NCI-H748 (cell line): ENCODE measurements around the gene CRMP1.
"Not testable (repeated sequence)": the region's sequence is repeated elsewhere in the genome, so short reads cannot be mapped to it uniquely, and the experiment has no call there.

Experiments
- DNase-seq: peaks from one replicate; lab custom pipeline; 2025; ENCODE audit not compliant: unreplicated experiment; lab: John Stamatoyannopoulos, UW

The CRMP1 gene

GRCh38 chr4:5825321-5826041 lies 67.4 kb downstream of the CRMP1 start:
- no peak for DNase-seq

DNA sequence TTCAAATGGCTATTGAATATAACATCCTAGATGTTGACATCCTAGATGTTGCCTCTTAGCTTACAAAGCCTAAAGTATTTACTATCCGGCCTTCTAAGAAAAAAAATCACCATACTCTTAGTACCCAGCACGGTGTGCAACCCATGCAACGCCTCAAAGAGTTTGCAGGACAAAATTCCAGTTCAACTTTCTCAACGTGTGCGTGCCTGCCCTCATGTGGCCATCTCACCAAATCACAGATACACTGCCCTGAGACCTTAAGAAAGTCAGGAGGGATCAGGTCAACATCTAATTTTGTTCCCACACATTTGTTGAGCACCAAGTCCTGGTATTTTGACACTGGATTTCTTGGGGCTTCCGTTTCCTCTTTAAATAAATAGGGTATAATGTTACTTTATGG lies 68.3 kb downstream of the CRMP1 start:
- DNase-seq: peak; percentile 16

DNA sequence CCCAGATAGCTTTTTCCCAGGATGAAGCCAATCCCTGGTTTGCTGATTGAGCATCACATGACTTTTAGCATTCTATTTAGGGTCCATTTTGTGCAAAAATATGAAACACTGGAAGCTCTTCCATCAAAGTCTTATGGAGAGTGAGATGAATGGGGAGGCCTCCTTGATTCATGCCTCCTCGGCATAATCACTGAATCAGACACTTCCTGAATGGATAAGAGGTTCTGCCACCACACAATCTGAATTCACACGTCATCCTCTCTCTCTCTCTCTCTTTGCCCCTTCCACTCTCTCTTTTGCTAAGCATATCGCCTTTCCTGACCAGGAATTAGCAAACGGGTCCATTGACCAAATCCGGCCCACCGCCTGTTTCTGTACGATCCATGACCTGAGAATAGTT lies 68.7 kb downstream of the CRMP1 start:
- no peak for DNase-seq

DNA sequence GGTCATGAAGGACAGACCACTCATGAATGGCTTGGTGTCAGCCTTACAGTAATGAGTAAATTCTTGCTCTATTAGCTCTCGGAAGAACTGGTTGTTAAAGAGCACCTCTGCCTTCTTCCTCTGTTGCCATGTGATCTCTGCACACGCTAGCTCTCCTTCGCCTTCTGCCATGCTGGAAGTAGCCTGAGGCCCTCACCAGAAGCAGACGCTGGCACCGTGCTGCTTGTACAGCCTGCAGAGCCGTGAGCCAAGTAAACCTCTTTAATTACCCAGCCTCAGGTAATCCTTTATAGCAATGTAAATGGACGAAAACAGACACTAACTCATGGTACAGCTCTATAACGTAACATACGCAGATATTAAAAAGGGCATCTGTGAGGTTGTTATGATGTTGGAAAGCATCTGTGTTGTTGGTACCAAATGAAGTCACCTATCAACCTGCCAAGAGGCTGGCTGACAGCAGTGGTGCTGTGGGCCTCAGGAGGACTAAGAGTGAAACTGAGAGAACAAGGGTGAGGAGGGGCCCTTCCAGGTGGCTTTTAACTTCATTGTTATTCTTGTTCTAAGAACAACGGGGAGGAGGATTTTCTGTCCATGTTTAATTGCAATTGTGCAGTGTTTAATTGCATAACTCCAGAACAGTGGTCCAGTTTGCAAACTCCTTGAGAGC lies 69.2 kb downstream of the CRMP1 start:
- DNase-seq: no peak

DNA sequence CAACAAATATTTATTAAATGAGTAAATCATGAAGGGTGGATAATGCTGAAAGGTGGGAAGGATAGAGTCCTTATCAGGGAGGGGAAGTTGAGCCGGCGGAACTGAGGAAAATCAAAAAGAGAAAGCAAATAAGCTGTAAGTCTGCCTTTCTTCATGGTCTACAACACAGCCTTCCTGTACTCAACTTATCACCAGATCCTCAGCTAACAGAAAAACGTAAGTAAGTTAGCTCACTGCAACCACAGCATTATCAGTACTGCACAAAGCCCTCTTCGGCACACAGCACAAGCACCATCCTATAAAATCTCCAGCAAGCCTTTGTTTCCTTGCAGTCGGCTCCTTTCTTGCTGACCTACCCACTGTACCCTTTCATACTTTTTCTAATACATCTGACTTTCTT lies 70.3 kb downstream of the CRMP1 start:
- no peak for DNase-seq

- no peak for DNase-seq
Measured at GRCh38 chr4:5821665-5822358, 71.1 kb downstream of the CRMP1 start.

DNA sequence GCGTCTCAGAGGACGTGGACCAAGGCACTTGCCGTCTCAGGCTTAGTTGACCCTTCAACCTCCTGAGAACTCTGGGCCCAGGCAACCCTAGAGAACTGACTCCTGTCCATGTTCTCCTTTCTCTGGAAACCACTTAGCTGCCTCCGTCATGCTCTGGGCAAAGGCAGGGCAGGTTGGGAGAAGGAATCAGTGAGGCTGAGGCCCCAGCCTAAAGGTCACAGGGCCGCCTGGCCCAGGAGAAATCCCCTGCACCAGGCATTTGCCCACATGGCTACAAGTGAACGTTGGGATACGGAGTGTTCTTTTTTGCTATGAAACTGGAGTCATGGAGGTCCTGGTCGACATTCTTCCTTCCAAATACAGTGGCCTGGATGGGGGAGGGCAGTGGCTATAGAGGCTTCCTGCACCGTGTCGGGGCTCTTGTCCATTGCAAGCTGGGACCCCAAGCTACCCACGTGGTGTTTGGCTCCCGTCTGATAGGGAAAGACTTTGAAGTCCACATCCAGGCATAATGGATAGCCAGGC lies 76.0 kb downstream of the CRMP1 start:
- no peak for DNase-seq

DNA sequence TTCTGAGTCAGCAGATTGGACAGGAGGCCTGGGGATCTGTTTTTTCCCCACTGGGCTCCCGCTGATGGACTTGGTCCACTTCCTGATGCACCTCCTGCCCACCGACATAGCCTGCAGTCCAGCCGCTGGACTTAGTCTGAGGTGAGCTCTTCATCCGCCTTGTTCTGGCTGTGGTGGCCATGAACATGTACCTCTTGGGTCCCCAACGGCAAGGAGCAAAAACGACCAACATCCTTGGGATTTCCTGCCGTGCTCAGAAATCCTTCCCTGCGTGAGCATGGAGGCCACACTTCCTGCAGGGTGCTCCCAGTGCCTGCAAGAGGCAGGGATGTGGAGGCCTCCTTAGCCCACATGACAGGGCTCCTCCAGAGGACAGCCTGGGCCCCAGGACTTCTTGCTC lies 76.8 kb downstream of the CRMP1 start:
- DNase-seq: no peak

DNA sequence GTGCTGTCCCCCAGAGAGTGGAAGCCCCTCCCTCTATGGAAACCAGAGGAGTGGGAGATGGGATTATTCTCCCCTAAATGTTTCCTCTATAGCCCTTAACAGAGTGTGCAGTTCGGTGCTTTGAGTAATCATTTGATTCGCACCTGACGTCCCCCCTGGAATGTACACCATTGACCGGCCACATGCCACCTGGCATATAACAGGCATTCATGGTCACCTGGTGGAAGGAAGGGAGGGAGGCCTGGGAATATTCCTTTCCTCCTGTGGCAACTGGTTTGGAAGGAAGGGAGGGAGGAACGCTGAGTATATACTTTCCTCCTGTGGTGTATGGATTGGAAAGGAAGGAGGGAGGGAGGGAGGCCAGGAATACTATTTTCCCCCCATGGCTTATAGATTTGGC lies 77.2 kb downstream of the CRMP1 start:
- DNase-seq: no peak

GRCh38 chr4:5814421-5814820 lies 78.5 kb downstream of the CRMP1 start:
- no peak for DNase-seq

DNA sequence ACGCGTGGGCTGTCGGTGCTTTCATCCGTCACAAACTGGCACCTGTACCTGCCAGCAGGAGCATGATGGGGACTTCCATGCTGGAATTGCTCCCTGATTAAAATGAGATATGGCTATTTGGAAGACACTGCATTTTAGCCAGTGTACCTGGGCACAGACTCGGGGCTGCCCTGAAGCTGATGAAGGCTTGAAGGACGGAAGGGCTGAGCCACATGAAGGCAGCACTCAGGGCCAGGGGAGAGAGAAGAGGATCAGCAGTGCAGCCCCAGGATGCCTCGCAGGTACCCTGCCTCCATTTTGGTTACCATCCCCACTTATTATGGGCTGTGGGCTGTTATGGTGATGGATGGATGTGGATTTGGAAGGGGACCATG lies 79.0 kb downstream of the CRMP1 start:
- DNase-seq: no peak

DNA sequence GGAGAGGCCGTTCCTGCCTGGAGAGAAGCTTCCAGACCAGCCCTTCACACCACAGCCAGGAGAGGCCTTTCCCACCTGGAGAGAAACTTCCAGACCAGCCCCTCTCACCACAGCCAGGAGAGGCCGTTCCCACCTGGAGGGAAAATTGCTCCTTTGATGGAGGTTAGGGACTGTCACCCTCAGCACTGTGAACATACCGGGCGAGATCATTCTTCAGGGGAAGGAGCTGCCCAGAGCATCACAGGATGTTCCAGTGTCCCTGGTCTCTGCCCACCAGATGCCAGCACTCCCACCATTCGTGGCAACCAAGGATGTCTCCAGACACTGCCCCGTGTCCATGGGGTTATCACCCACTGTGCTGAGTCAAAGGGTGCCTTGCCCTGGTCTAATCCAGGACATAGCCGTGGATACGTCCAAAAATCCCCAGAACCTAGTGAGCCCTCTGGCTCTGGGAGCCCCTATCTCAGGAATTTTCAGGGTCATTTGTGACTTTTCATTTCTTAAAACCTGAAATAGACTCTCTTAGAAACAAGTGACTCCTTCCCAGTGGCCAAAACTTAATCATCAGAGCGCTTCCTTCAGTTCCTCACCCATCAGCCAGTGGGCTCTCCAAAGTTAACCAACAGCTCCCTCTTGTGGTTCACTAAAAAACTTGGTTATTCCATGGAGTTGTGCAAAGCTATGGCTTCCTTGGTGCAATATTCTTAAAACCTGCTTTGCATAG lies 80.2 kb downstream of the CRMP1 start:
- DNase-seq: peak; percentile 53

GRCh38 chr4:5812057-5812456 lies 80.8 kb downstream of the CRMP1 start:
- not testable (repeated sequence) for DNase-seq

- no peak for DNase-seq
Measured at GRCh38 chr4:5810770-5811430, 82.0 kb downstream of the CRMP1 start.

DNA sequence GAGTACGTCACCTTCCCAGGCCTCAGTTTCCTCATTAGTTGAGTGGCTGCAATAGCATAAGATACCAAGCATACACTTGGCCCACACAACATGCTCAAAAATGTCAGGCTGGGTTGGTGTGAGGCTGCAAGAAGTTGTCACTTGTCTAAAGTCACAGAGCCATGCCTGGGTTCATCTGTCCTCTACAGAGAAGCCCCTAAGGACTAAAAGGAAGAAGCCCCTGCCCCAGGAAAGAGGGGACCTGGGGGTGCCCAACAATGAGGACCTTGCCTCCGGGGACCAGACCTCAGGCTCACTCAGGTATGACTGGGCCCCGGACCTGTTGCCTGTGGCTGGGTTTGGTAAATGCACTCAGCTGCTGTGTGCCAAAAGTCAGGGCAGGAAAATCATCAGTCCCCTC lies 82.7 kb downstream of the CRMP1 start:
- no peak for DNase-seq

- no peak for DNase-seq
Measured at GRCh38 chr4:5809216-5809776, 83.6 kb downstream of the CRMP1 start.

DNA sequence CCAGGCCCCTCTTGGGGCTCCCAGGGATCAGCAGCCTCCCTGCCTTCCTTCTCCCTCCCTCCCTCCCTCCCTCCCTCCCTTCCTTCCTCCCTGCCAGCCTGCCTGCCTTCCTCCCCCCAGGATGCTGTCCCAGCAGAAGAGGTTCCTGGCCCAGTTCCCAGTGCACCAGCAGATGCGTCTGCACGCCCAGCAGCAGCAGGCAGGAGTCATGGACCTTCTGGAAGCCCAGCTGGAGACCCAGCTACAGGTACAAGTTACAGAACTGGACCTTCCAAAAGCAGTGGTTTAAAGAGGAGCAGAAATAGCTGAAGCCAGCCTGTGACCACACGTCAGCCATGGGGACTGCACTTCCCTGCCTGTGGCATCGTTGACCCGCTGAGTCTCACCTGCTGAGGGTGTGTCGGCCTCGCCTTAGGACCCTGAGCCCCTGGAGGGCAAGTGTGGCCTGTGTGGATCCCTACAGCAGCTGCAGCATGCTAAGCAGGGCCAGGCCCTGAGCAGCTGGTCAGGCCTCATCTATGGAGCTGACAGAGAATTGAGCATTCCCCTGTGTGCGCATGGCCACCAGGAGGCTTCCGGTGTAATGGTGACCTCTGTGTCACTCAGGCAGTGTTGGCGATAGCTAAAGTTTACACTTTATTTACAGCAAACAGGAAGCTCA lies 84.7 kb downstream of the CRMP1 start:
- no peak for DNase-seq

DNA sequence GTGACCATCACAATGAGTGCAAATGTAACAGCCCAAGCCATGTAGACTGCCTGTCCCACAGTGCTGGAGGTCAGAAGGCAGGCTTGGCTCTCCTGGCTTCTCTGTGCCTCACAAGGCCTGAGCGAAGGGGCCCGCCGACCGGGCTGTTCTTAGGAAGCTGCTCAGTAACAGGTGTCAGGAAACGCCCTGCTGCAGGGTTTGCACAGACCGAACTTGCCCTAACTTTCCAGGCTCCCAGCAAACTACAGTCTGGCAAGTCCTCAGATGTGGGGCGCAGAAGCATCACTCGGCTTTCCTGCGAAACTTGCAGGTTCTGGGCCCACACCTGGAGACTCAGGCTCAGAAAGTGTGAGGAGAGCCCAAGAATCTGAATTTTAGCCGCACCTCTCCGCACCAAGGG lies 87.6 kb downstream of the CRMP1 start:
- DNase-seq: no peak

DNA sequence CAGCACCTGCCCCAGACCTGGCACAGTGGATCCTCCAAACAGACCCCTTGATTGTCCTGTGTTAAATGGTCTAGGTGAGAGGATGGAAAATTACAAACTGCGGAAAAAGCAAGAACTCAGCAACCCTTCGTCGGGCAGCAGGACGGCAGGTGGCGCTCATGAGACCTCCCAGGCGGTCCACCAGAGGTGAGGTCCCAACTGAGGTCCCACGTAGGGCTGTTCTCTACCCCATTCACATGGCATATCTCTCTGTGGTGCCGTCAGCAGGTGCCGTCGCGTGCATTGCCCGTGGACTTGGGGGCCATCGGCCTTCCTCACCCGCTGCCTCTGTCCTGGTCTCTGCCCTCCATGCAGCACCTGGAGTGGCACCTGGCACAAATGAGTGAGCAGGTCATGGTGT lies 88.2 kb downstream of the CRMP1 start:
- DNase-seq: no peak

DNA sequence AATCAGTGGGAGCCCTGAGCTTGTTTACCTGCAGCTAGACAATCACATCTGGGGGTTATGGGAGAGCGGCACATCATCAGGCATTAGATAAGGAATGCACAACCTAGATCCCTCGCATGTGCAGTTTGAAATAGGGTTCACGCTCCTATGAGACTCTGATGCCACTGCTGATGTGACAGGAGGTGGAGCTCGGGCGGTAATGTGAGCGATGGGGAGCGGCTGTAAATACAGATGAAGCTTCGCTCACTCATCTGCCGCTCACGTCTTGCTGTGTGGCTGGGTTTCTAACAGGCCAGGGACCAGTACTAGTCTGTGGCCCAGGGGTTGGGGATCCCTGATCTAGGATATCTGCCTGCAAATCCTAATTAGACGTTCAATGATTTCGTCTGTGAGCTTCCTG lies 90.3 kb downstream of the CRMP1 start:
- no peak for DNase-seq
